Liver (tissue), 9 donors: ENCODE data around the gene SIPA1L2. TPM values are rescaled to one million over a fixed set of nuclear protein-coding genes. Genes with fewer than 3 reads are reported as not detected.

Source experiments
- DNase-seq: peaks from one replicate; pipeline ENCODE4 v3.0.0-alpha.2; 2017; ENCODE audit warnings: low spot score
- H3K27ac ChIP-seq, 2 donors: one replicate each; pipeline ENCODE4 v1.7.0; 2013; ENCODE audit warnings: inconsistent platforms in 2 of 2, low read length in 2 of 2, control low read depth in 1 of 2, low read depth in 1 of 2, mild to moderate bottlenecking in 1 of 2
- H3K27me3 ChIP-seq, 4 donors: one replicate each; pipeline versions ENCODE4 v1.6.1 to v1.7.0; 2013; ENCODE audit warnings: low read length in 3 of 4, inconsistent platforms in 1 of 4, mild to moderate bottlenecking in 1 of 4, moderate library complexity in 1 of 4; ENCODE audit not compliant: control insufficient read depth in 4 of 4, insufficient read depth in 4 of 4
- H3K36me3 ChIP-seq, 4 donors: one replicate each; pipeline versions ENCODE4 v1.6.1 to v1.7.0; 2013; ENCODE audit warnings: low read length in 3 of 4, mild to moderate bottlenecking in 3 of 4, low read depth in 1 of 4, moderate library complexity in 1 of 4; ENCODE audit not compliant: control insufficient read depth in 4 of 4, insufficient read depth in 3 of 4
- H3K4me1 ChIP-seq, 4 donors: one replicate each; pipeline versions ENCODE4 v1.6.1 to v1.7.0; 2013; ENCODE audit warnings: low read length in 3 of 4, mild to moderate bottlenecking in 3 of 4, moderate library complexity in 1 of 4; ENCODE audit not compliant: control insufficient read depth in 4 of 4, insufficient read depth in 4 of 4
- H3K4me3 ChIP-seq, 3 donors: one replicate each; pipeline versions ENCODE4 v1.6.1 to v1.7.0; 2013; ENCODE audit warnings: low read length in 3 of 3, control low read depth in 1 of 3, low read depth in 1 of 3, mild to moderate bottlenecking in 1 of 3
- H3K9ac ChIP-seq, 2 donors: one replicate each; pipeline ENCODE4 v1.7.0; 2013; ENCODE audit warnings: low read length in 2 of 2, mild to moderate bottlenecking in 2 of 2, moderate library complexity in 2 of 2, control low read depth in 1 of 2, low read depth in 1 of 2
- H3K9me3 ChIP-seq, 4 donors: one replicate each; pipeline versions ENCODE4 v1.6.1 to v1.7.0; 2013; ENCODE audit warnings: low read length in 3 of 4; ENCODE audit not compliant: control insufficient read depth in 4 of 4
- ATF3 ChIP-seq: IDR thresholded peaks from 2 replicates; pipeline ENCODE4 v1.6.1; 2016; ENCODE audit warnings: antibody characterized with exemption
- CTCF ChIP-seq: fragments of 150-350 bp; IDR thresholded peaks from 2 replicates; pipeline ENCODE4 v1.5.1; 2017; ENCODE audit warnings: improper control_type of control experiment, low read depth, low read length; ENCODE audit not compliant: missing input control
- EGR1 ChIP-seq, 2 donors: IDR thresholded peaks; 2 replicates each; pipeline ENCODE4 v1.6.1; 2016 to 2018; ENCODE audit warnings: antibody characterized with exemption in 2 of 2, low read depth in 2 of 2
- FOXA1 ChIP-seq: IDR thresholded peaks from 2 replicates; pipeline ENCODE4 v1.6.1; 2016; ENCODE audit warnings: antibody characterized with exemption
- FOXA2 ChIP-seq: IDR thresholded peaks from 2 replicates; pipeline ENCODE4 v1.6.1; 2016; ENCODE audit warnings: antibody characterized with exemption
- GABPA ChIP-seq, 2 donors: IDR thresholded peaks in 1 of 2; conservative IDR thresholded peaks in 1 of 2; 2 replicates each; pipeline ENCODE4 v1.6.1; 2016; ENCODE audit warnings: antibody characterized with exemption in 2 of 2, mild to moderate bottlenecking in 1 of 2, moderate library complexity in 1 of 2
- HNF4A ChIP-seq, 2 donors: conservative IDR thresholded peaks; 2 replicates each; pipeline ENCODE4 v1.6.1; 2016; ENCODE audit warnings: antibody characterized with exemption in 2 of 2, mild to moderate bottlenecking in 2 of 2
- HNF4G ChIP-seq: IDR thresholded peaks from 2 replicates; pipeline ENCODE4 v1.6.1; 2016; ENCODE audit warnings: antibody characterized with exemption
- JUND ChIP-seq, 2 donors: IDR thresholded peaks; 2 replicates each; pipeline ENCODE4 v1.6.1; 2016; ENCODE audit warnings: antibody characterized with exemption in 2 of 2
- NR2F2 ChIP-seq: IDR thresholded peaks from 2 replicates; pipeline ENCODE4 v1.6.1; 2016; ENCODE audit warnings: antibody characterized with exemption
- RAD21 ChIP-seq, 2 donors: IDR thresholded peaks; 2 replicates each; pipeline ENCODE4 v1.6.1; 2016; ENCODE audit warnings: antibody characterized with exemption in 2 of 2, mild to moderate bottlenecking in 2 of 2
- REST ChIP-seq: IDR thresholded peaks from 2 replicates; pipeline ENCODE4 v1.6.1; 2016; ENCODE audit warnings: antibody characterized with exemption, mild to moderate bottlenecking
- RXRA ChIP-seq, 2 donors: IDR thresholded peaks; 2 replicates each; pipeline ENCODE4 v1.6.1; 2017 to 2018; ENCODE audit warnings: antibody characterized with exemption in 2 of 2, mild to moderate bottlenecking in 1 of 2
- SP1 ChIP-seq: IDR thresholded peaks from 2 replicates; pipeline ENCODE4 v1.6.1; 2018; ENCODE audit warnings: antibody characterized with exemption, mild to moderate bottlenecking
- TAF1 ChIP-seq: conservative IDR thresholded peaks from 2 replicates; pipeline ENCODE4 v1.6.1; 2016; ENCODE audit warnings: antibody characterized with exemption, mild to moderate bottlenecking
- YY1 ChIP-seq: IDR thresholded peaks from 2 replicates; pipeline ENCODE4 v1.6.1; 2016; ENCODE audit warnings: antibody characterized with exemption, mild to moderate bottlenecking
- ZBTB33 ChIP-seq: IDR thresholded peaks from 2 replicates; pipeline ENCODE4 v1.6.1; 2016; ENCODE audit warnings: antibody characterized with exemption
- WGBS: extraction: QIAGEN DNeasy Blood & Tissue Kit; methylation state at CpG from one replicate; pipeline ENCODE4 v1.1.7; 2013; 5-methylcytosine and 5-hydroxymethylcytosine counted together
- polyA plus RNA-seq, 2 donors: library from polyadenylated mRNA; stranded (reverse) in 1 of 2; unstranded in 1 of 2; fragments of 200-250 nt in 1 of 2; fragments of >200 nt in 1 of 2; fragmentation: Nextera tagmentation in 1 of 2; extraction: Ambion mirVana in 1 of 2; gene quantifications; one replicate each; pipeline versions ENCODE4 v1.2.1 to v1.2.3, GENCODE V29; 2013 to 2015
- total RNA-seq, 2 donors: library from RNA; depleted of rRNA; stranded (reverse); fragments of >200 nt; gene quantifications; one replicate each; pipeline ENCODE4 v1.2.3, GENCODE V29; 2014
- donor health status: healthy.
- donor health status: healthy.
- donor health status: healthy.
- donor health status: healthy.
- donor health status: healthy.

SIPA1L2 gene
- total and polyA plus RNA-seq, 4 donors, result 1.9 to 18.5 (median 4.0) TPM

GRCh38 chr1:232625319-232625868 is 4.5 kb downstream of the SIPA1L2 start:
- no peak for TF ChIP-seq NR2F2
- TF ChIP-seq TAF1, result no peak
- TF ChIP-seq RAD21 (IDR thresholded peaks at IDR 0.05), result no peak
- no peak for TF ChIP-seq RXRA (IDR thresholded peaks at IDR 0.05)
- TF ChIP-seq SP1, result no peak
- TF ChIP-seq HNF4G, result no peak
- no peak for TF ChIP-seq ATF3
- TF ChIP-seq FOXA2, result no peak
- TF ChIP-seq JUND (IDR thresholded peaks at IDR 0.05), result no peak
- TF ChIP-seq EGR1 (IDR thresholded peaks at IDR 0.05; ENCODE audit: low read depth in 2 of 2), result no peak
- no peak for TF ChIP-seq GABPA (IDR thresholded peaks at IDR 0.05 in 1 of 2, conservative IDR thresholded peaks at IDR 0.05 in 1 of 2)
- TF ChIP-seq ZBTB33, result no peak
- no peak for TF ChIP-seq REST
- no peak for TF ChIP-seq YY1
- TF ChIP-seq FOXA1, result no peak
- TF ChIP-seq HNF4A (conservative IDR thresholded peaks at IDR 0.05), result no peak
- no peak for TF ChIP-seq CTCF
- Histone ChIP-seq H3K4me1 (peaks cover 1 to 15% (median 4%) of the 10 kb centered on the region in 4 donors), H3K4me3 (no peak overlapping the region), H3K36me3 (no peaks in the 10 kb centered on the region), H3K9ac (no peak overlapping the region), H3K27me3 (no peaks in the 10 kb centered on the region), H3K27ac (no peak overlapping the region), H3K9me3 (no peaks in the 10 kb centered on the region)
- 94% methylated on average over 11 of the region's 11 CpGs for WGBS
- DNase-seq, result no peak
